Measurements from ENCODE around the gene FOXD4L1.
"Not testable (repeated sequence)": the region's sequence is repeated elsewhere in the genome, so short reads cannot be mapped to it uniquely, and the experiment has no call there.

Gene FOXD4L1

DNA sequence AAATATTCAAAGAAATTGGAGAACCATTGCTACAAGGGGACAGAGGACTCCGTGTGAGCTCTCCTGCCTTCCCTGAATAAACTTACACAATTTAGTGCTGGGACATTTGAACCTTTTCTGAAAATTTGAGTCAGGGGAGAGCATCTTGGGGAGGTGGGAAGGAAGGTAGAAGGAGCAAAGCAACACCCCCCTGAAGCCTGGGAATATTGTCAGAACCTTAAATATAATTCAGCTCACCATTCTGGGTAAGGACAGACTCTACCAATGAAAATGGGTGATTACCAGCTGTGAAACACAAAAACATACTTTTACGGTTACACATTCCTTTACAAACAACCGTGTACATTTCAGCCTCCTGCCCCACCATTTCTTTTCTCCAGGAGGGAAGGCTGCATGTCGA lies at the start of gene FOXD4L1:
Gene FOXD4L1 (plus strand): TSS at position 301 of the 400 bp plus-strand sequence. CDS start 592 bp downstream, outside the sequence.
- in situ Hi-C loops (cut with HindIII; ENCODE audit: low sequenced_read_pairs) = not testable (repeated sequence)

DNA sequence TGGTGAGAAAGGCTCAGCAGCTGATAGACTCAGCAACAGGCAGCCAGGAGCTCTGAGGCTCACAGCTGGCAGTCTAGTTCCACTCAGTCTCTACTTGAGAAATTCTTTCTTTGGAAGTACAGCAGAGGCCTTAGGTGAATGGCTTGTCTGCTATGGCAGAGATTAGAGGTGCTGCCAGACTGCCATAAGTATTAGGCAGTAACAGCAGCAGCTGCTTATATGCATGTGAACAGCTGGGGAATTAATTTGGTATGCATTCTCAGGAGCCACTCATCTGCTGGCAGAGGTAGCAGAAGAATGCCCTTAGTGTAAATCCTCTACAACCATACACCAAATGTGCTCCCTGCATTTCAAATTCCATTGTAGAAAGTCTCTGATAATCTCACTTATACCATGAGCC lies 32.7 kb upstream of the FOXD4L1 start:
- in situ Hi-C loops (cut with HindIII; ENCODE audit: low sequenced_read_pairs) = not testable (repeated sequence)

DNA sequence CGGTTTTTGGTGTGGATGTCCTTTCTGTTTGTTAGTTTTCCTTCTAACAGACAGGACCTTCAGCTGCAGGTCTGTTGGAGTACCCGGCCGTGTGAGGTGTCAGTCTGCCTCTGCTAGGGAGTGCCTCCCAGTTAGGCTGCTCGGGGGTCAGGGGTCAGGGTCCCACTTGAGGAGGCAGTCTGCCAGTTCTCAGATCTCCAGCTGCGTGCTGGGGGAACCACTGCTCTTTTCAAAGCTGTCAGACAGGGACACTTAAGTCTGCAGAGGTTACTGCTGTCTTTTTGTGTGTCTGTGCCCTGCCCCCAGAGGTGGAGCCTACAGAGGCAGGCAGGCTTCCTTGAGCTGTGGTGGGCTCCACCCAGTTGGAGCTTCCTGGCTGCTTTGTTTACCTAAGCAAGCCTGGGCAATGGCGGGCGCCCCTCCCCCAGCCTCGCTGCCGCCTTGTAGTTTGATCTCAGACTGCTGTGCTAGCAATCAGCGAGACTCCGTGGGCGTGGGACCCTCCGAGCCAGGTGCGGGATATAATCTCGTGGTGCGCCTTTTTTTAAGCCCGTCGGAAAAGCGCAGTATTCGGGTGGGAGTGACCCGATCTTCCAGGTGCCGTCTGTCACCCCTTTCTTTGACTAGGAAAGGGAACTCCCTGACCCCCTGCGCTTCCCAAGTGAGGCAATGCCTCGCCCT lies 21.6 kb upstream of the FOXD4L1 start:
- in situ Hi-C loops (cut with HindIII; ENCODE audit: low sequenced_read_pairs) = not testable (repeated sequence)

DNA sequence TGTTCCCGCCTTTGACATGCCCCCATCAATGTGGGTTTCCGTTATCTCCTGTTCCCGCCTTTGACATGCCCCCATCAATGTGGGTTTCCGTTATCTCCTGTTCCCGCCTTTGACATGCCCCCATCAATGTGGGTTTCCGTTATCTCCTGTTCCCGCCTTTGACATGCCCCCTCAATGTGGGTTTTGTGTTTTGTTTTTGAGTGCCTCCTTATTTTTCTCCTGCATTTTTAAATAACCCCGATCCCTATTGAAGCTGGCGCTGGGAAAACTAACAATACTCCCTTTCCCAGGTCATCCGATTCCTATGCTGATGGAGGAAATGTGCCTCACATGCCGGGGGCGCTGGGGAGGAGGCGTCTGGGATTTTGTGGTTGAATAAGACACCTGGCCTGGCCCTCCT lies 1.9 kb upstream of the FOXD4L1 start:
- in situ Hi-C loops (cut with HindIII; ENCODE audit: low sequenced_read_pairs) = not testable (repeated sequence)

DNA sequence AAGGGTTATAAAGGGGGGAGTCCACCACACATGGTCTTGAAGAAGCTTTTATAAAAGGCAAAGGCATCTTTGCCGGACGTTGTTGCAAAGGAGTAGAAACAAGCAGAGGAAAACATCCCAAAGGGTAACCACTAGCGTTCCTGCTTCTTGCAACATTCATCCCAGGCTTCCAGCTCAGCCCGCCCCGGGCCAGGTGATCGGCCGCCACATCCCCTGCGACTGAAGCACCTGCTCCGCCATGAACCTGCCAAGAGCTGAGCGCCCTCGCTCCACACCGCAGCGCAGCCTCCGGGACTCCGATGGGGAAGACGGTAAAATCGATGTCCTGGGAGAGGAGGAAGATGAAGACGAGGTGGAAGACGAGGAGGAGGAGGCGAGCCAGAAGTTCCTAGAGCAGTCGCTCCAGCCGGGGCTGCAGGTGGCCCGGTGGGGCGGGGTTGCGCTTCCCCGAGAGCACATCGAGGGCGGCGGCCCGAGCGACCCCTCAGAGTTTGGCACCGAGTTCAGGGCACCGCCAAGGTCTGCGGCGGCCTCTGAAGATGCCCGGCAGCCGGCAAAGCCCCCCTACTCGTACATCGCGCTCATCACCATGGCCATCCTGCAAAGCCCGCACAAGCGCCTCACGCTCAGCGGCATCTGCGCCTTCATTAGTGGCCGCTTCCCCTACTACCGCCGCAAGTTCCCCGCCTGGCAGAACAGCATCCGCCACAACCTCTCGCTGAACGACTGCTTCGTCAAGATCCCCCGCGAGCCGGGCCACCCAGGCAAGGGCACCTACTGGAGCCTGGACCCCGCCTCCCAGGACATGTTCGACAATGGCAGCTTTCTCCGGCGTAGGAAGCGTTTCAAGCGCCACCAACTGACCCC lies 787 bp downstream of the FOXD4L1 start:
- in situ Hi-C loops (cut with HindIII; ENCODE audit: low sequenced_read_pairs) = not testable (repeated sequence)

DNA sequence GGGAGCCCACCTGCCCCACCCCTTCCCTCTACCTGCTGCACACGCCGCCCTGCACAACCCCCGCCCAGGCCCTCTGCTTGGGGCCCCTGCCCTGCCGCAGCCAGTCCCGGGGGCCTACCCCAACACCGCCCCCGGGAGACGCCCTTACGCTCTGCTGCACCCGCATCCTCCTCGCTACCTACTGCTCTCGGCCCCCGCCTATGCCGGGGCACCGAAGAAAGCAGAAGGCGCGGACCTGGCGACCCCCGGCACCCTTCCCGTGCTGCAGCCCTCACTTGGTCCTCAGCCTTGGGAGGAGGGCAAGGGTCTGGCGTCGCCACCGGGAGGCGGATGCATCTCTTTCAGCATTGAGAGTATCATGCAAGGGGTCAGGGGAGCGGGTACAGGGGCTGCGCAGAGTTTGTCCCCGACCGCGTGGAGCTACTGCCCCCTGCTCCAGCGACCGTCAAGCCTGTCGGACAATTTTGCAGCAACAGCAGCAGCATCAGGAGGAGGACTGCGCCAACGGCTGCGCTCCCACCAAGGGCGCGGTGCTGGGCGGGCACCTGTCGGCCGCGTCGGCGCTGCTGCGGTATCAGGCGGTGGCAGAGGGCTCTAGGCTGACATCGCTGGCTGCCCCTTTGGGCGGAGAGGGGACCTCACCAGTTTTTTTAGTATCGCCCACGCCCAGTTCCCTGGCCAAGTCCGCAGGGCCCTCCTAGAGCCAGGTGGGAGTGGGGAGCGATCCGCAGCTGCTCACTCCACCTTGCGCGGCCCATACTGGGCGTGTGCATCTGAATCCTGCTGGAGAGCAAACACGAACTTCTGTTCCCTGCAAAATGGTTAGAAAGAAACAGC lies 1.6 kb downstream of the FOXD4L1 start:
- in situ Hi-C loops (cut with HindIII; ENCODE audit: low sequenced_read_pairs) = not testable (repeated sequence)

DNA sequence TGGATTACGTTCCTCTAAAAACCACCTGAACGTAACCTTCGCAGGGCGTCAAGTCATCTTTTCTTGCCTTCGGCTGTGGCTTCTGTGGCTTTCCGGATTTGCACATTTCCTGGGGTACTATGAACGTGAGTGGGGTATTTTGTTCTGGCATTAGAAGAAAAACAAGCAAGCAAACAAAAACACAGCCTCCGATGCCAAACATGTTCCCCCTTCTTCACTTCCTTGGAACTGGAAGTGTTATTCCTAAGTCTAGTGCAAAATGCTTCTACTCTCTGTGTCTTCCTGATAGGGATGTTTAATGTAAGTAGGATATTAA lies 2.2 kb downstream of the FOXD4L1 start:
- in situ Hi-C loops (cut with HindIII; ENCODE audit: low sequenced_read_pairs) = not testable (repeated sequence)

DNA sequence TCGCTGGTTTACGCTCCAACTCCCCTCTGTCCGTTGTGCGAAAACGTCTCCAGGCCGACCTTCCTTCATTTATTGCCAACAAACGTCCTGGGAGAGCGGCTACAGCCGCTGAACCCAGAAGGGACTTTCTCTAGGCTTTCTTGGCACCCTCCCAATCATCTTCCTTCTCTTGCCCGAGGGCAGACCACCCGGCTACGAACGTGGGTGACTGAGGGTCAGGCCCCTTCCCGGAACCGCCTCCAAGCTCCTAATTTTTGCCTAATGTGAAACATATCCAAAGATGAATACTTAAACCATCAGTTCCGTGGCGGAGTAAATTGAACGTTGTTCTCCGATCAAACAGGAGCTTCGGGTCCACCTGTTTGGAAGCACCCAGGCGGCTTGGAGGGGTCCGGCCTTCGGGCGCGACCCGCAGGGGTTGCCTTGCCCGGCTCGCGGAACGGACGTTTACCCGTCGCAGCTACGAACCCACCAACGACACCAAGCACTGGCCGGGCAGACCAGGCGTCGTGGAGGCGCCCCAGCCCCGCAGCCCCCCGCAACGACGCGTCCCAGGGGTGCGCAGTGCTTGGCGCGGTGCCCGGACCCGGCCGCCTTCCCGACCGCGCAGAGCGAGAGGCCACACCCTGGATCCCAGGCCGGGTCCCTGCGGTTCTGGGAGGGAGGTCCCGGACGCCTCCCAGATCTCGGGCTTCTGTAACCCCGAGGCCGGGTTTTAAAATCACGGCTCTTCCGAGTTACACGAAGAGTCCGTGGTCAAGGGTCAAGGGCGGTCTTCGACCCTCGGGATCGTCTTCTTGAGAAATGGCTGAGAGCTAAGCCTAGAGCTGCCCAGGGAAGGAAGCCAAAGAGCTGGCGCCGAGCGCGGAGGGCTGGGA lies 4.0 kb downstream of the FOXD4L1 start:
- in situ Hi-C loops (cut with HindIII; ENCODE audit: low sequenced_read_pairs) = not testable (repeated sequence)

DNA sequence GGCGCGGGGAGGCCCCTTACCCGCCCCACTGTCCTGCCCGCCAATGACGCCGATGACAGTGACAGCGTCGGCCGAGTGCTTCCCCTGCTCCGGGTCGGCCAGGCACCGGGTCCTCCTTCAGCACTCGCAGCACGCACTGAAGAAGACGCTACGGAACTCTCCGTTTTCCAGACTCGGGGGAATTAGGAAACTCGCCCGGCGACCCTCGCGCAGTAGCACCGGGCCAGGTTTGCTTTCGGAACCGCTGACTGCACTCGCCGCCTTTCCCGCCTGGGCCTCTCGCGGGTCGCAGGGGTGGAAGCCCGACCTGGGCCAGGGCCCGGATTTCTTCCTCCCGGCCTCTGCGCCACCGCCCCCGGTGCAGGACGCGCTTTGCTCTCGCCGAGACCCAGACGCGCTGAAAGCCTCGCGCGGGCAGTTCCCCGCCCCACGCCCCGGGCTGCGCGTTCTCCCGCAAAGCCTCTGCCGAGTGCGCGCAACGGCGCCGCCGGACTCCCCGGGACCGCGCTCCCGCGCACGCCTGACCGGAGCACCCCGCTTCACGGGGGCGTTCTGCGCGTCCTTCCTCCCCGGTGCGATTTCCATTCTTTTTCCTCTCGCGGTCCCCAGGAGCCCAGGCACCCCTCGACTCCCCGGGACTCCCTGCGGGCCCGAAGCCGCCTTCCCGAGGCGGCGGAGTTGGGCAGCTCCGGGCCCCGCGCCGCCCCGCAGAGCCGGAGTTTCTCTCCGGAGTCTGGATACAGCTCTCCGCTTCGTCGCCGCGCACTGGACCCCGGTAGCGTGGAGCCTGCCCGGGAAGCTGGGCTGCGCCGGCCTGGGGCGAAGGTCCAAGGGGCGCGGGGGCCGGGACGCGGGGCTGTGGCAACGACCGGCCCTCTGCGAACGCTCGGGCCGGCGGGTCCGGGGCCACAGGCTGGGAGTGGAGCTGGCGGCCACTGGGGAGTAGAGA lies 4.9 kb downstream of the FOXD4L1 start:
- in situ Hi-C loops (cut with HindIII; ENCODE audit: low sequenced_read_pairs) = not testable (repeated sequence)

DNA sequence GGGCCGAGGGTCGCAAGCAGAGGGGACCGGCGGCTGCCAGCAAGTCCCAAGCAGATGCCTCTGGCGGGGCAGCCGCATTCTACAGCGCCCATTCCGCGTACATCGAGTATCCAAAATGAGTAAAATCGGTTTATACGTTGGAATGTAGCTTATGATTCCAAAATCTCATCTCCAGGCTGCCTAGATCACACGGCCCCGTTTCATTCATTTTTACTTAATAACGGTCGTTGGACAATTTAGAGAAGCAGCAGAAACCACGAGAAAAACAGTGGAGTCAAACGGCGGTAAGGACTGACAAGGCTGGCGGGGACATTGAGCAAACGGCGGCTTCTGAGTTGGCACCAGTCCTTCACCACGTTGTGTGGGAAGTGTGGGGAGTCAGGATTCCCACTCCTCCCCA lies 5.6 kb downstream of the FOXD4L1 start:
- in situ Hi-C loops (cut with HindIII; ENCODE audit: low sequenced_read_pairs) = not testable (repeated sequence)

DNA sequence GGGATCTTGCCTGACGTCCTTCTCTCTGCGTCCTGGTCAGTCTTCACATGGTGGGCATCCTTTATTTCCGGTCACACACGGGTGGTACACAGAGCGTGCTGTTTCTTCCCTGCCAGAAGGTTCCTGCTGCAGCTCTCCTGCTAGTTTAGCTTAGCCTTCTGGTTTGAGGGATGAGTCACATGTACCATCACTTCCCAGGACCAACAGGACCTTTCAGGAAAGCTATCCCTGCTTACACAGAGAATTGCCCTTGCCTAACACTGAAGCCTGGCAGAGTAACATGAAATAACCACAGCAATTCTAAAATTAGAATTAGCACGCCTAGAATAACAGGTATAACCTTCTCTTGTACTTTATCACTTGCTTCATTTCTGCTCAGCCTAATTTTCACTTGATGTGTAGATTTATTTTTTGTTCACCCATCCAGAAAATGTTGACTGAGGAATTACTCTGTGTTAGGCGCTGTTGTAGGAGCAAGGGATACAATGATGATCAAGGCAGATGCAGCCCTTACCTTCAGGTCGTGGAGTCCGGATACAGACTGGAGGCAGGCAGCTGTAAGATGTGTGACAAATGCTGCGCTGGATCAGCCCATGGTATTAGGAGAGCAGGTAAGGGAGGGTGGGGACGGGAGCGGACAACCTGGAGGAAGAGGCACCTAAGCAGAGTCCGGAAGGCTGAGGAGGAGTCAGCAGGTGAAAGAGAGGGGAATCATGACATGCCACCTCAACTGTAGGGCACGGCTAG lies 9.1 kb downstream of the FOXD4L1 start:
- in situ Hi-C loops (cut with HindIII; ENCODE audit: low sequenced_read_pairs) = not testable (repeated sequence)

DNA sequence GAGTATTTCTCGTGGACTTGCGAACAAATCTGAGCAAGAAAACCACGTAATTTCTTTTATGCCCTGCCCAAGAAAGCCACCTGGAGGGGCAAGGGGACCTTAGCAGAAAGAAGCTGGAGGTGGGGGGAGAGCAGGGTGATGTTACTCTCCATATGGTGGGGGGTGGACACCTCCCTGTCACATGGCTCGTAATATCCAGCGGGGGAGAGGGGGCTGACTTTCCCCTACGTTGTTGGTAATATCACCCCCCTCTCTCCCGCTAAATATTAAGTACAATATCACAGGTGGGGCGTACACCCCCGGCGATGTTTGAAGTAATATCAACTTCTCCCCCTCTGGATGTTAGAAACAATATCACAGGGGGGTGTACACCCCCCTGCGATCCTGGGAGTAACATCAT lies 9.7 kb downstream of the FOXD4L1 start:
- in situ Hi-C loops (cut with HindIII; ENCODE audit: low sequenced_read_pairs) = not testable (repeated sequence)

DNA sequence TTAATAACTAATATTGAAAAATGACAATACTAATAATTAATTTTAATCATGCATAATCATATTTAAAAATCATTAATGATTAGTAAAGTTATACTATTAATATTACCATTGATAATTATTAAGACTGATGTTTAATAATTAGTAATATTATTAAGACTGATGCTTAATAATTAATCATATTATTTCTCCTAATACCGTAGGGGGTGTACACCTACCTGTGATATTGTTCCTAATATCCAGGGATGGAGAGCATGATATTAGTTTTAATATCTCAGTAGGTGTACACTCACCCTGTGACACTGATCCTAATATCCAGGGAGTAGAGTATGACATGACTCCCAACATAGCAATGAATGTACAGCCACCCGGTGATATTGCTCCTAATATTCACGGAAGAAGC lies 12.4 kb downstream of the FOXD4L1 start:
- in situ Hi-C loops (cut with HindIII; ENCODE audit: low sequenced_read_pairs) = not testable (repeated sequence)

DNA sequence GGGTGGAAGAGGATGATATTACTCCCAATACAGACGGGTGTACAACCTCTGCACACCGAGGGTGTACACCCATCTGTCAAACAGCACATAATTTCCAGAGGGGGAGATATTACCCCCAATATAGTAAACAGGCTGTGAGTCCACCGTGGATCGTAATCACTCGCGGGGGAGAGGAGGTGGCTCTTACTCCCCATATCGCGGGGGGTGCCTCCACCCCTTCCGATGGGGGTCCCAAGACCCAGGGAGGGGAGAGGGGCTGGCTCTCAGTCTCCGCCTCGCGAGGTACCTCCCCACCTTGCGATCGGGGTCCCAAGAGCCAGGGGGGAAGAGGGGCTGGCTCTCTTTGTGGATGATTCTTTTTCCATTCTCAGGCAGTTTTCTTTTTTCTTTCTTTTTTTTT lies 13.4 kb downstream of the FOXD4L1 start:
- in situ Hi-C loops (cut with HindIII; ENCODE audit: low sequenced_read_pairs) = not testable (repeated sequence)

DNA sequence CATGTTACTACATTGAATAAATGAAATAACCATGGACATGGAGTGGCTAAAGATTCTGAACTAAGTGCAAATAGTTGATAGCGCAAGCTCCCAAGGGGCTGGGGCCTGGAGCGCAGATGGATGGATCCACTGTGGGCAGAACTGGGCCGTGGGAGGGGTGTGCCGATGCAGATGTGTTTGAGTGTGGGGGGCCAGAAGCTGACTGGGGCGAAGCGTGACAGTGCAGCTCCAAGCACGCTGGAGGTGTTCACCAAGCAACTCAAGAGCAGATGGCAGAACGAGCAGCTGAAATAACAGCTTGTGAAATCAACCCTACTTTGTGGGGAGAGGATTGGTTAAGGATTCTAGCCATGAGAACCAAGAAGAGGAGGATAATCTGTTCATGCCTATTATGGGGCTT lies 17.0 kb downstream of the FOXD4L1 start:
- in situ Hi-C loops (cut with HindIII; ENCODE audit: low sequenced_read_pairs) = not testable (repeated sequence)

DNA sequence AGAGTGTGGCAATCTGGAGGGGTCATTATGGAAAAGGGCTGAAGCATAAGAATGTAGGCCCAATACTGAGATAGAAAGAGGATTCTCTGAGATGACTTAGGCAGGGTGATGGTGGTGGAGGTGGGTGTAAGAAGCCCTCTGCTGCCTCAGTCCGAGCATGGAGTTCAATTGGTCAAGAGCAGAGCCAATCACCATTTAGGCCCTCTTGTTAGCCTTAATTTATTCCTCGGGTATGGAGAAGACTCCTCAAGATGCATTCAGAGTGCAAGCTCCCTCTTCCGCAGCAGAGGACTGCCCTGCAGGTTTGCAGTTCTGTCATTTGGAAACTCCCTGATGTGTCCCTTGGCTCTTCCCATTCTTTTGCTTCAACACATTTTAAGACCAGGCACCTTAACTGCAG lies 17.5 kb downstream of the FOXD4L1 start:
- in situ Hi-C loops (cut with HindIII; ENCODE audit: low sequenced_read_pairs) = not testable (repeated sequence)

DNA sequence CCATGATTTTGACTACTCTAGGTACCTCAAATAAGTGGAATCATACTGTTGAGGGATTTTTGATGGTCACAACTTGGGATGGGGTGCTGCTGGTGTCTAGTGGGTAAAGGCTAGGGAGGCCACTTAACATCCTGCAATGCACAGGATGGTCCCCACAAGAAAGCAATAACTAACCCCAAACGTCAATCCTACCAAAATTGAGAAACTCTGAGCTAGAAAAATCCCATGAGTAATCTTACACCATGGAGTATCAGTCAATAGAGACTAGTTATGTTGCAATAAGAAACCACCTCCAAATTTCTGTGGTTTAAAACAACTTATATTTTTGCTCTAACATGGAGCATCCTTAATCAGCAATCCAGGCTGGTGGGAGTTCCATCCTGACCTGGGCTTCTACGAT lies 18.6 kb downstream of the FOXD4L1 start:
- in situ Hi-C loops (cut with HindIII; ENCODE audit: low sequenced_read_pairs) = not testable (repeated sequence)

DNA sequence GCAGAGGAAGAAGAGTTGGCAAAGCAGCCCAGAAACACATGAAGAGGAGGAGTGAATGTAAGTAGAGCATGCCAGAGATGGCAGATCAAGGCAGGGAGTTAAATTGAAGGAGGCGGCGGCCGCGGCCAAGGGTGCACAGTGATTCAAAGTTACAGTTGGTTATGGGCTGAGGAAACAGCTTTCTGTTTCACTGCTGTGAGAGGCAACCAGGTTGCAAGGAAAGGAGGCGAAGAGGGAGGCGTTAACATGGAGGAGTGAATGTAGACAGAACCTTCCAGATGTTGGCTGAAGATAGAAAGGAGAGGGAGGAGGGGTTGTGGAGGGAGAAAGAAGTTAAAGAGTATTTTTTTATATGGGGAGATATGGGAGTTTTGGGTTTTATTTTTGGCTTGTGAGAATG lies 22.4 kb downstream of the FOXD4L1 start:
- in situ Hi-C loops (cut with HindIII; ENCODE audit: low sequenced_read_pairs) = not testable (repeated sequence)

DNA sequence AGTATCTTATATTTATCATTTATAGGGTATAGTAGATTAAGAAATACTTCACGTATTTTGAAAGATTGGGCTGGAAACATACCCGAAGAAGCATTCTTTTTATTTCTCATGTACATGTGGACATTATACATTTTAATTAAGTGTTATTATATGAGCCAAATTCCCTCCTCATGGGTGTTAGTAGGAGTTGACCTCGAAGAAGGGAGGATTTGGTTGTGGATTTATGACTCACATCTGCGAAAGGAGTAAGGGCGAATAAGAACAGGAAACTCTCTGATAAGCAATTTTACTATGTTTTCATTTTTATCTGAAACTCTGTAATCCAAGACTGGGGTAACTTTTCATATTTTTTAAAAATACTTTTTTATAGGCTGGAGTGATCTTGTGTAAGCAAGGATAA lies 23.0 kb downstream of the FOXD4L1 start:
- in situ Hi-C loops (cut with HindIII; ENCODE audit: low sequenced_read_pairs) = not testable (repeated sequence)

Data from endothelial cell of hepatic sinusoid (primary cell).